IPS-NIHi7 (cell line): Measurements from ENCODE around the gene MDM4.
"Not testable (repeated sequence)": the region's sequence is repeated elsewhere in the genome, so short reads cannot be mapped to it uniquely, and the experiment has no call there.

ENCODE experiments used
- DNase-seq: peaks from one replicate; pipeline ENCODE4 v3.0.0; 2012; ENCODE audit warnings: mixed read lengths; ENCODE audit errors: extremely low spot score

Gene MDM4

DNA sequence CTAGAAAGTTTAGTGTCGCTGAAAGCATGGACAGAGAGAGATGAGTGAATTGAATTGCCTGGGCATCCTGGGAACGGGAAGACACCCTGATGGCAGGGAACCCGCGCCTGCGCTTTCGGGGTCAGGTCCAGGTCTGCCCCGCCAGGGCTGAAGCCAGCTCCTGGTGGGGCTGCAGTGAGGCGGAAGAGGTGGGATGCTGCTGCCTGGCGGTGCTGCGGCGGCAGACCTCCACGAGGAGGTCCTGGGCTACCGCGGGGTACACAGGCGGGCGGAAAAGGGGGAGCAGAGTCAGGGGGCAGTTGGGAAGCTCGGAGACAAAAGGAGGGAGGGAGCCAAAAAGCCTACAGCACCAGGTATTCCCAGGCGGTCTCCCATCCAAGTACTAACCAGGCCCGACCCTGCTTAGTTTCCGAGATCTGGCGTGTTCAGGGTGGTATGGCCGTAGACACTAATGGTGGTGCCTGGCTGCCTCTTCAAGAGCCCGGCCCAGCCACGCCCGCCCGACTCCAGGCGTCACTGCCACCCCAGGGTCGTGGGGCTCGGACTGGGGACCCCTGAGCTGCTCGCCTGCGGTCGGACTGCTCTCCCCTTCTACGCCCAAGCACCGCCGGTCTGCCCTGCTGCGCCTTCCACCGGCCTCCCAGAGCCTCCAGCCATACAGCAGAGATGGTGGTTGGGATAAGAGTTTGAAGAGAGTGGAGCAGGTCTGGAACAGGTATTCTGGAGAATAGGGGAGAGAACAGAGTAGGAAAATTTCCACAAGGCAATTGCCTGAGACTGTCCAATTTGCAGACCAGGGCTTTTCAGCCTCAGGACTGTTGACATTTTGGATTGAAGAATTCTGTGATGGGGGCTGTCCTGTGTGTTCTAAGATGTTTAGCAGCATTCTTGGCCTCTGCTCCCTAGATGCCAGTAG, 46.1 kb downstream of the MDM4 start:
- DNase-seq = no peak

DNA sequence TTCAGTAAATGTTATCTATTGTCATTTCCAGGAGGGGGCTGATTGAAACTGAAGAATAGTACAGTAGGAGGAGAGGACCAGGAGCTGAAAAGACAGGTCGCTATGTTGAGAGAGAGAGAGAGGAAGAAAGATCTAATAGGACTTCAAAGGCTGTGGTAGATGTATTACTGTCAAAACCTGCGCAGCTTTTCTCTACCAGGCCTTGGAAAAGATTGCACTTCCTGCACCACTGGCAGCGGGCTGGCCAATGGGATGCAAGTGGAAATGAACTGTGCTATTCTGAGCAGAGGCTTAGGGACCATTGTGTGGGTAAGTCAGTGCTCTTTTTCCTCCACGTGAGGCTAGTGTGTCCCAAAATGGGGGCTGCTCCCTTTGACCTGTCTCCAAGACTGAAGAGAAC, 47.1 kb downstream of the MDM4 start:
- DNase-seq = no peak

DNA sequence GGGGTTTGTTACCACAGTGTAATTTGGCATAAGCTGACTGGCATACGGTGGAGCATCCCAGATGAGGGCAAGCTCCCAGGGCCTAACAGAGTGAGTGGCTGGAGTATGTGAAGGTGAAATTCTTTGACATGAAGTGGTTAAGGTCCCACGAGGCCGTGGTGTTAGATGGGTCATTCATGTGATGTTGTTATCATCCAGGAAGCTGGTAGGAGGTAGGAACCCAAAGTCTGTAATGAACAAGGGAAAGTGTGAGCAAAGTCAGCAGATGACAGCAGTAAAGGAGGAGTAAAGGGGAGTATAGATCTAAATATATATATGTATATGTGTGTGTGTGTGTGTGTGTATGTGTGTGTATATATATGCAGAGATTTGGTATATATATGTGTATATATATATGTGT, 47.6 kb downstream of the MDM4 start:
- DNase-seq = no peak

DNA sequence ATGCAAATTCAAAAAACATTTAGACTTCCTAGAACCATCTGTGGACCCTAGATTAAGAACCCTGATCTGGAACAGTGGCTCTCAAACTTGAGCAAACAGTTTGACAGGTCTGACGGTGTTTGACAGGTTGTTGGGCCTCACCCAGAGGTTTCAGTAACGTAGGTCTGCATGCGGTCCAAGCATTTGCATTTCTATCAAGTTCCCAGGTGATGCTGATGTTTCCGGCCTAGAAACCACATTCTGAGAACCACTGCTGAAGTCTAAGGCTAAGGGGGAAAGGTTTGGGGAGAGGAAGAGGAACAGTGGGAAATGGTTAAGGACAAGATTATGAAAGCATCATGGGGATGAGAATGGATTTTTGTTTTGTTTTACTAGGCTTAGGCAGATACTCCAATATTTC, 48.6 kb downstream of the MDM4 start:
- DNase-seq = no peak

DNA sequence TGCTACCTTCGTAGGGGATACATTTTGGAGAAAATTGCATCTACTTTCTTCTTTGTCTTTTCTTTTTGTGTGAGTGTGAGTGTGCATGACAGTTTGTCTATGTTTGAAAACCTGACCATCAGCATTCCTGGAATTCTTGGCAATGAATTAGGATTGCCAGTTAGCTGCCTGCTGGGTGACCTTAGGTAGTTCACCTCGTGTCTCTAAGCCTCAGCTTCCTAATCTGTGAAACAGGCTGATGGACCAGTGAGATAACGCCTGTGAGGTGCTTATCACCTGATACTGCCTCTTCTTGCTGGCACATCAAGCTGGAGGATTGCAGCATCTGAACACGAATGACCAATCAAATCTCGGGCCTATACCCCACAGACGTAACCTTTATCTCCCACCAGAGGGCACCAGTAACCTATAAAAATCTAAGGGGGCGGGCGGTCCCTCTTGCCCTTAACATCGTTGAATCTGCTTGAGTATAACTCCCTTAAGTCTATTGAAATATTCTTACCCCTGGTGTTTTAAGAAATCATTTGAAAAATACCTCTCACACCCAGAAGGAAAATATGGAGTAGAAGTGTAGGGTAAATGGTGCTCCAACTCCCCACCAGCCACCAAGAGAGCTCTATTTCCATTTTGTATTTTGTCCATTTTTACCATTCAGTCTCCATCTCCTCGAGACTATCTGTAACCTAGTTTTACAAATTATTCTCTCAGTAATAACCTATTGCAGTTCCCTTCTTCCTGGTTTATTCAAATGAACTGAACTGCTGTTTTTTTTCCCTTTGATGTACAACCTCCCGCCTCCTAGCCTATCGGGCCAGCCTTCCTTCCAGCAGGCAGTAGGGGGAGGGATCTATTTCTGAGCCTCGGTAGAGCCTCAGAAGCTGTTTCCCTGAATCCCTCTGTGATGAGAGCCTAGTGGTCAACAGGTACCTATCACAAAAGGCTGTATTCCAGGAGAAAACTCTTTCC, 49.7 kb downstream of the MDM4 start:
- DNase-seq = peak; percentile 87

DNA sequence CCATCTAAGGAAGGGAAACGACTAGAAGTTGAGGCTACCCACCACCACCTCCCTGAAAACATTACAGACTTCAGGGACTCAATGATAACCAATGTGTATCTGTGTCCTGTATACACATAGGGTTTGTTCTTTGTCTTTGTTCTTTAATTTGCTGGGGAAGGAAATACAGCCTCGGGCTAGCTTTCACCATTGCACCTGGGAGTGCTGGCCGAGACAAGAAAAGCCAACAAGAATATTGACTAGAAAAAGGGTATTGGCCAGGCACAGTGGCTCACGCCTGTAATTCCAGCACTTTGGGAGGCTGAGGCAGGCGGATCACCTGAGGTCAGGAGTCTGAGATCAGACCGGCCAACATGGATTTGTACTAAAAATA, 50.4 kb downstream of the MDM4 start:
- no peak for DNase-seq

DNA sequence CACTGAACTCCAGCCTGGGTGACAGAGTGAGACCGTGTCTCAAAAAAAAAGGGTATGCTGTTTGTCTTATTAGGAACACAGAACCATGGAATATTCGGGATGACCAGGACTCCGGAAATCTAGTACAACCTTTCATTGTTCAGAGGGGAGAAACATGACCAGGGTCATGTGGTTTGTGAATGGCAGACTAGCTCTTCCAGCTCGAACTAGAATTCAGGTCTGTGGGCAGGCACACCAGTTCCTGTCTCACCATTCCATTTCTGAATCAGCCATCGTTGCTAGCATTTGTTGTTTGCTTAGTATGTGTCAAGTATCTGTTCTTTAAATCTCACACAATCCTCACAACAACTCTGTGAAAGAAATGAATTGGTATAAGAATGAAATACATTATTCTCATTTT, 50.9 kb downstream of the MDM4 start:
- no peak for DNase-seq

DNA sequence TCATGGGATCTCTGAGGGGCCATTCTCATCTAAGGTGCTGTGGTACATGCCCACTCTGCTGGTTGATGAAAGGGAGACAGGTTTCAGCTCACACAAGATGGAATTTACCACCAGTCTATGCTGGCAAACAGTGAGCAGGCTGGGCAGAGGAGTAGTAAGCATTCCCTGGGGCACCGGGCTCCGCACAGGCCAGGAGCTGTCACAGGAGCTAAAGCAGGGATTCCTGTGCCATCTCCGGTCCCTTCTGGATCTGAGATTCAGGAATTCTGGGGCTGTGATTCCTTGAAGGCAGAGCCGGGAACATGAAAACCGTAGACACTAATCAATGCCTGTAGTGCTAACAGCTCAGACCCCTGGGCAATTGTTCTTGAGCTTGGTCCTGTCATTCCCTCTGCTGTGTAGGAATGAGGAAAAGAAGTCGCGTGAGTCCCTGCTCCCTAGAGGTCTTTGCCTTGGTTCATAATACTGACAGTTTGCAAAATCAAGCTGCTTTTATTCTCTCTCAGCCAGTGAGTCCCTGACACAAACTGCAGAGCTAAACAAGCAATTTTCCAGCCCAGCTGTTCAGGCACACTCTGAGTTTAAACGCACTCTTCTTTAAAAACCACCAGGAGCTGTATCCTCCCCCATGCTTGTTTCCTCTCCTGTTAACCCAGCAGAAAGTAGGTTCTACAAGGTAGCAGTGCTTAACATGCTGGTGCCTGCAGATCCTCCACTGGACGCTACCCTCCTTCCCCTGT, 52.5 kb downstream of the MDM4 start:
- no peak for DNase-seq

DNA sequence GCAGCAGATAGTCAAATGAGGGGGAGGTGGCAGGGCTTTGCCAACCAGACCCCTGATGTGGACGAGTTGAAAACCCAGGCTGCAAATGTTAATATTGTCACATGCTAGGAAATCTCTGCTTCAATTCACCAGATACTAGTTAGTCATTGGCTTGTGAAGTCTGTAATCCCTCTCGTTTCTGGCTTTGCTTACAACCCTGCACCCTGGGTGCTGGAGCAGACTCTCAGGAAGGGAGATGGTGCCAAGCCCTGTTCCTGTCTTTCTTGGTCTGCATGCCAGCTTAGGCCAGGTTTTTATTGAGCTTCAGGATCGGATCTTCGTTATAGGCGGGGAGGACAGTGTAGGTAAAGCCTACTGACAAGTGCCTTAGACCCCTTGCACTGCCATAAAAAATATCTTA, 53.3 kb downstream of the MDM4 start:
- DNase-seq = no peak

DNA sequence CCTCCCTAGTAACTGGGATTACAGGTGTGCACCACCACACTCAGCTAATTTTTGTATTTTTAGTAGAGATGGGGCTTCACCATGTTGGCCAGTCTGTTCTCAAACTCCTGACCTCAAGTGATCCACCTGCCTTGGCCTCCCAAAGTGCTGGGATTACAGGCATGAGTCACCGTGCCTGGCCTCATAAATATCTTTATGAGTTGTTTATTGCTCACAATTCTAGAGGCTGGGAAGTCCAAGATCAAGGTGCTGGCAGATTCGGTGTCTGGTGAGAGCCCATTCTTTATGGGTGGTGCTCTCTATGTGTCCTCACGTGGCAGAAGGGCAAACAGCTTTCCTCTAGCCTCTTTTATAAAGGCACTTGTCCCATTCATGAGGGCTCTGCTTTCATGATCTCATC, 53.8 kb downstream of the MDM4 start:
- DNase-seq = not testable (repeated sequence)

DNA sequence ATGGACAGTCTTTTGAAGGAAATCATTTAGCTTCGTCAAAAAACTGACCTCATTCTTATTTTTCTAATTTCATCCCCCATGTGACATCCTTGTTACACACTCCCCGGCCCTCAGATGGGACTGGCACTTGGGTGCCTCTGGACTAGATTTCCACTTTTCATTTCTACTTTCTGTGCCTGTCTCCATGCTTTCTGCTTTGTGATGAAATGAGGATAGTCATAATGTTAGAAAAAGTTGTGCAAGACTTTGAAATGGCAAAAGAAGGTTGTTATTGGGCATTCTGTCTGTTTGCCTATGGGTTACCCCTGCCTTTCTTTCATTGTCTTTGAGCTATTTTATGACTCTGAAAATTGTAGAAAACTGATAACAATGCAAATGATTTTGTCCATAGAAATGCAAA, 54.9 kb downstream of the MDM4 start:
- no peak for DNase-seq

DNA sequence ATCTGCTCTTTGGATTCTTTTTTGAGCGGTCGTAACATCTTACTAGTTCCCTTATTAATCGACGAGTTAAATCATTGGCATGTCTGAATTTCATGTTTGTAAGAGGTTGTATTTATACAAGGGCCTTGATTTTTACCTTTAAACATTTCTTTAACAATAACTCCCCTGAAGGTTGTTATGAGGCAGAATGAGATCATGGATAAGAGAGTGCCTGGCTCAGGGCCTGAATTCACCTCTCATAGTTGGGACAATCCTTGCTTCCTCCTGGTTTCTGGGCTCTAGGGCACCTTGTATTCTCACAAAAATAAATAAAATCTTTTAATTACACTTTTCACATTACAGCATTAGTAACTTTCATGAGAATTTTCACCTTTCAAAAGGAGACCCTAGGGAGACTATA, 55.4 kb downstream of the MDM4 start:
- no peak for DNase-seq

DNA sequence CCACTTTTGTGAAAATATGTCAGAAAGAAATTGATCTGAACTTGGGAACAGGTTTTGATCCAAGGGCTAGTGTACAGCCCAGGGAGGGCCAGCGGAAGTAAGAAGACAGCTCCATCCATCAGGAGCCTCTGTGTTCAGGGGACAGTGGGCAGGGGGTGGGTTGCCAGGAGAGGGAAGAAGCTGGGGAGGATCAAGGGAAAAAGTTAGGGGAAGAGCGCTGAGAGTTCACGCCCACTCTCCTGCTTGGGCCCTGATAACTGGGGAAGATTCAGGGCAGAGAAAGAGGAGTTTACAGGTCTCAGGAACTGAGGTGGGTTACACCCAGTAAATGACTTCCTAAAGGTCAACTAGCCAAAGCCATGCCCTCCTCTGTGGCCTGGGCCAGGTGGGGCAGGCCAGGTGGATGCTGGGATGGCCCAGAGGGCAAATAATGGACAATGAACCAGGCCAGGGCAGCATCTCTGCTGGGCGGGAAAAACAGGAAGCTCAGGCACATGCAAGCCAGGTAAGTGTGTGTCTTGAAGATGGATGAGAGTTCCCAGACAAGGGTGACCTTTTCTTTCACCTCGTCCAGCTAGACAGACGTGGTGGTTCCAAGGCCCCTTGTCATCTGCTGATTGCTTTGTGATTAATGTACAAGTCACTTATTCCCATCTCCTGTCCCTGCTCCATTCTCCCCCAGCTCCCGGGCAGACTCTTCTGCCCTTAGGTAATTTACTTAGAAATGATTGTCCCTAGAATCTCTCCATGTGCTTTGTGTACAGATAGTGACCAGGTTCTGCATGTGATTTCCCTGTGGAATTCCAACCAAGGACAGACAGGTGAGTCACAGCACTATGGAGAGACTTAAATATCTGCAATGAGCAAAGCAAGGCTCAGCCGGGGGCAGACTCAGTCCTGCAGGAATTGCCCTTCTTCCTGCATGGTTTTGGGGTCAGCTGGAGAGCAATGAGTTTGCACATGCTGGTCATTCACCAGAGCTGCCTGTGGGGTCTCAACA, 57.0 kb downstream of the MDM4 start:
- no peak for DNase-seq

DNA sequence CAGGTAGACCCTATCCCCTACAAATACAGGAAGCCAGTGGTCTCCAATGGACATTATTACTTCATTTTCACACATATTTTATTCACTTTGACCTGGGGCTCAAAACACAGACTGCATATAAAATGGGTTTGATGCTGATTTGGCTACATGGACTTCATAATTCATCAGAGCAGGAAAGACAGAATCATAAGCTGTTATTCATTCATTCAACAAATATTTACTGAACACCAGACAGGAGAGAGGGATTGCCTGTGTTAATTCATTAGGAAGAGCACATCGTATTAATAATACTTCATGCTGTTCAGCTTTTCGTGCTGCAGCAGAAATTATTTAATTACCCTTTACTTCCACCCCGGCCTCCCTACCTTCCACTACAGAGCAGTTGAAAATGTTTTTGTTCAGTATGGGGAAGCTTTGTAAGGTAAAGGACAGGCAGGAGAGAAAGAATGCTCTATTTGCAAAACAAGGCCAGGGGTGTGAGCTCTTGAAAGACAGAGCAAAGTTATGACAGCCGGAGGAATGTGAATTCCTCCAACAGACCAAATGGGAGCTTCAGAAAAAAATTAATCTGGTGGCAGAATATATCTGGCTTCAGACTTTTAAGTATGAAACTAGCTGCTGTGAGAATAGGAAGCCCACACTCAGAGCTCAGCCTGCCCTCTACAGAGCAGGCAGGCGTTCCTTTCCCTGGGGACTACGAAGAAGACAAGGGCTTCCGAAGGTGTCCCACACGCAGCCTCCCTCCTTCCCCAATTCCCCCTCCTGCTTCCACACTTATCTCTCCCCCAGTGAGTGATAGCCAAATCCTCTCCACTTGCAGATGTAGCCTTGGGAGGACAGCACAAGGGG, 58.0 kb downstream of the MDM4 start:
- DNase-seq = no peak

DNA sequence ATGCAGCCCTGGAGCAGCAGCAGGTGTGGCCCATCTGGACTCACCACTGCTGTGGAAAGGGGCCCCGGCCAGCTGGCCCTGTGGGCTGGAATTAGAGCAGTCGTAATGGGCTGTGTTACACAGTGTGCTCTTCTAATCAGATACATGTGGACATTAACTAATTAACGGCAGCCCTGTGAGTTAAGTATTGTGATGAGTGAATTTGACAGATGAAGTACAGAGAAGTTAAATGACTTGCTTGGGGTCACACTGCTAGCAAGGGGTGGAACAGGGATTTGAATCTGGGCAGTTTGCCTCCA, 58.6 kb downstream of the MDM4 start:
- no peak for DNase-seq

DNA sequence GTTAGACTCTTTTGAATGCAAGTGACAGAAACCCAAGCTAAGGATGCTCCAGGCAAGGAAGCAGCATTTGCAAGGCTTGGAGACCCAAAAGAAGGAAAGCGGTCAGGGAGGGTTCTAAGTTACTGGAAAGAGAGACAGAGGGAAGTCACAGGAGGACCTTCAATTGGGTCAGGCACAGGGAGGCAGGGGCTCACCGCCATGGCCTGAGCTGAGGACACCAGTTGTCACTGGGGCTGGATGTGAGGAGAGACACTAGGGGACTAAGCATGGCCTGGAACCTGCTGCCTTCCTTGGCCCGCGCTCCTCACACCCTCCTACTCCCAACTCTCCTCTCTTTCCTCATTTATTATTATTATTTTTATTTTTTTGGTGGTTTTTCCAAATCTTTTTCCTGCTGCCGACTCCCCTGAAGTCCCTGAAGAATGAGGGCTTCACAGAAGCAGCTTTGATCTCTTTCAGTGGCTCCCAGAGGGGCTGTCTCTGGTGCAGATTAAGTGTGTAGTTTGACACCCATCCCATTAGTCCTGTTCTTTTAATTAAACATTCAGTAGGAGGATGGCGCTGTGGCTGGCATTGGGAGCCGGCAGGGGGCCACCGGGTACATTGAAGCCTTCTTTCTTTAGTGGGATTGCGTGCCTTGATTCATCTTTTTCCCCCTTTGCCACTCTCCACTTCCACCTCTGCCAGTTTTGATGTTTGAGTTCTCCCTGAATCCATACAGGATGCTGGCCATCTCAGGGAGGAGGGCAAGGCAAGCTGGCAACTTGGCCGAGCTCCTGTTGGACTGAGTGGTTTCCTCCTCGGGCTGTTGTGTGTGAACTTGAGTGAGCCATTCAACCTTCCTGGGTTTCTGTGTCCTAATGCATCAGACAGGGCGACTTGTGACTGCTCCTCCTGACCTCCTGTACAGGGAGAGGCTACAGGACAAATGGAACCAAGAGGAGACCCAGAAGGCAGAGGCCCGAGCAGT, 59.3 kb downstream of the MDM4 start:
- DNase-seq = no peak

DNA sequence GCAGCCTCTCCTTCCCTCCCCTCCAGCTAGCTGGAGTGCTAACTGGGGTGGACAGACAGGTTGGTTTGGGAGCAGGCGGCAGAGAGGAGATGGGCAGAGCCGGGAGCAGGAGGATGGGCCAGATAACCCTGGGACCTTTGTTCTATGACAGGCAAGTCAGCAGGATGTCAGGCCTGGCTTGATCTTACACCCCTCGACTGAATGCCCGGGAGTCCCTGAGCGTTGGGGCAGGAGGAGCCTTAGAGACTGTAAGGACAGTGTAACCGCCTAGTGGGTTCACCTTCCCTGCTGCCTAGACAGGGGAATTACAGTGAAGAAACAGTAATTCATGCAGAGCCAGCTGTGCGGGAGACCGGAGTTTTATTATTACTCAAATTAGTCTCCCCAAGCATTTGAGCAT, 60.2 kb downstream of the MDM4 start:
- peak; percentile 58 for DNase-seq

DNA sequence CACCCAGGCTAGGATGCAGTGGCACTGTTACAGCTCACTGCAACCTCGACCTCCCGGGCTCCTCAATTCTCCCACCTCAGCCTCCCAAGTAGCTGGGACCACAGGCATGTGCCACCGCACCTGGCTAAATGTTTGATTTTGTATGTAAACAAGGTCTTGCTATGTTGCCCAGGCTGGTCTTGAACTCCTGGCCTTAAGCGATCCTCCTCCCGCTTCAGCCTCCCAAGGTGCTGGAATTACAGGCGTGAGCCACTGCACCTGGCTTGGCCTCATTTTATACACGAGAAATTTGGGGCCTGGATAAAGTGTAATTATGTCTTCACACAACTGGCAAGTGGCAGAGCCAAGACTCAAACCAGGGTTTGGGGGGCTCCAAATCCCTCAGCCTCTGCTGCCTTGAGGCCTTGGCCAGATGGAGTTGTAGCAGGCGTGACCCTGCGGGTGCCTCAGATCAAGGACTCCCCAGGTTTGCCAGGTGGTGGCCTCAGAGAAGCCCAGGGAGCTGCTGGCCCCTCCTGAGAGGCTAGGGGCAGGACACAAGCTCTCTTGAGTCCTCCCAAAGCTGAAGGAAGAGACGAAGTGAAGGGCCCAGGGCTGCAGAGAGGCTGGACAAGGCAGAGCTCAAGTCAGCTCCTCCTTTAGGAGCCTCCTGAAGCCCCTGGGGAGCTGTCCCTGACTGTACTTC, 61.7 kb downstream of the MDM4 start:
- no peak for DNase-seq
